ENCODE results near the gene GPC3.
A peak's percentile ranks its signal among the peaks of the same experiment; 100 is the strongest.
"Not testable (repeated sequence)": the region's sequence is repeated elsewhere in the genome, so short reads cannot be mapped to it uniquely, and the experiment has no call there.

GPC3 gene

GRCh38 chrX:133994576-133994975 is 9.2 kb upstream of the GPC3 start:
- DNase-seq: no peak

DNA sequence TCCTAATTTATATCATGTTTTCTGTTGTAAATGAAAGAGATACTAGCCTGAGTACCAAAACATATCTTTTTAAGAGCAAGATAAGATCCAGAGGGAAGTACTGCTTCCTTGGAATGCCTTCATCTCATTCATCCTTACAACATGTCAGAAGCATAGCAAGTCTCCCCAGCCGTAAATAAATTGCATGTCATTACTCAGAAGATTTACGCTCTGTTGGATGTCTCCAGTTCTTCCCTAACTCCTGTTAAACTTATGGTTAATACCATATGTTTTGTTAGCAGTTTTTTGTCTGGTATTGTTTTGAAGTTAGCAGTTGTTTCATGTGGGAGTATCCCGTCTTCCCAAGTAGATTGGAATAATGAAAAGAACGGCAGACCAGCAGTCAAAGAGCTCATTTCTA is 7.5 kb upstream of the GPC3 start:
- no peak for DNase-seq

DNA sequence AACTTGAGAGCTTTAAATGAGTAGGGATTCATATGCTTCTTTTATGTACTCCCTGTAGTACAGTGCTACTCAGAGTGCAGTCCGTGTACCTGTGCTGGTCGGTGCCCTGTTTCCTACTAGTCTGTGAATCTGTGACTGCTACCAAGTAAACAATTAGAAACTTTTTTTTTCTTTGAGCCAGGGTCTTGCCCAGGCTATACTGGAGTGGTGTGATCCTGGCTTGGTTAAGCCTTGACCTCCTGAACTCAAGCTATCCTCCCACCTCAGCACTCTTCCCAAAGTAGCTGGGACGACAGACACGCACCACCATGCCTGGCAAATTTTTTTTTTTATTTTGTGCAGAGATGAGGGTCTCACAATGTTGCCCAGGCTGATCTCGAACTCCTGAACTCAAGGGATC is 6.4 kb upstream of the GPC3 start:
- no peak for DNase-seq

GRCh38 chrX:133991057-133991456 is 5.7 kb upstream of the GPC3 start:
- DNase-seq: not testable (repeated sequence)

DNA sequence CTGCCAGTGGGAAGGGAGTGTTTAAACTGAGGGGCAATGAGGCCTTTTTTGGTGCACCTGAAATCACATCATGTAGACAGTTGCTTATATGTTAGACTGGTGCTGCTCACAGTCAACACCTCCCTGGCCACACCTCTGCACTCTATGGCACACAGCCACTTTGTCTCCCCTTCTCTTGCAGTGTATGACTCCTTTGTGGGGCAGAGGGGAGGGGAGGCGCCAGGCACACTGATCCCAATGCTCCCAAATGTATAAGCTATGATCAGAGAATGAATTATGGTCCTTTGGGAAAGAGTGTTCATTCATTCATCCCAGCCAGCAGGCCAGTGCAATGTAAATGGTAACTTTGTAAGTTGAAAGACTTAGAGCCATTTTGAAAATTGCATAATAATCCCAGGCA is 4.6 kb upstream of the GPC3 start:
- peak; percentile 35 for DNase-seq

DNA sequence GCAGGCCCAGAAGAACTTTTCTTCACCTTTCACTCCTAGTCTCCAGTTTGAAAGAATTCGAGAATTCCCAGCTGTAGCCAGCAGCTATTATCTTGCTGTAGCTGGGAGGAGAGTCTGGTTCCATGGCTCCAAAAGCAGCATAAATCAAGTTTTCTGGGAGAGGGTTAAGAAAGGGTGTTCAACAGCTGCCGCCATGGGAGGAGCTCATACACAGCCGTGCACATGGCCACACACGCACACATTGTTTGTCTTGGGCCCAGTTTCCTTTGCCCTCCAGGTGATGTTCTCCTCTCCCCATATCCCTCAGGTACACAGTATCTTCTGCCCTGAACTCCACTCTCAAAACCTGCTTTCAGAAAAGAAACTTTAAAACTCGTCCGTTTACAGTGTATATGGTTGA is 4.1 kb upstream of the GPC3 start:
- no peak for DNase-seq

GRCh38 chrX:133988010-133988409 is 2.6 kb upstream of the GPC3 start:
- no peak for DNase-seq

DNA sequence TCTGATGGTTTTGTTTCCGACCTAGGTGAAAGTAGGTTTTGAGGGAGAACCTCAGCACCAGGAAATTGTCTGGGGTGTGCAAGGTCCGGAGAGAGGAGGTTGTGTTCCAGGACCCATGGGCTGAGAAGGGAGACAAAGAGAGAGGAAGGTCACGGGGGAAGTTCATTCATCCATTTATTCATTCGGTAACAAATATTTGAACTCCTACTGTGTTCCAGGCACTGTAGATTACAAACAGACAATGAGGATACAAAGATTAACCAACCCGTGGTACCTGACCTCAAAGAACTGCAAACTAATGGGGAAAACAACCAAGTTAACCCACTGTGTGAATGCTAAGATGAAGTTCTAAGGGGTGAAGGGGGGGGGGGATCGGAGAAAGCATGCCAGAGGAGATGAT is 1.8 kb upstream of the GPC3 start:
- no peak for DNase-seq

DNA sequence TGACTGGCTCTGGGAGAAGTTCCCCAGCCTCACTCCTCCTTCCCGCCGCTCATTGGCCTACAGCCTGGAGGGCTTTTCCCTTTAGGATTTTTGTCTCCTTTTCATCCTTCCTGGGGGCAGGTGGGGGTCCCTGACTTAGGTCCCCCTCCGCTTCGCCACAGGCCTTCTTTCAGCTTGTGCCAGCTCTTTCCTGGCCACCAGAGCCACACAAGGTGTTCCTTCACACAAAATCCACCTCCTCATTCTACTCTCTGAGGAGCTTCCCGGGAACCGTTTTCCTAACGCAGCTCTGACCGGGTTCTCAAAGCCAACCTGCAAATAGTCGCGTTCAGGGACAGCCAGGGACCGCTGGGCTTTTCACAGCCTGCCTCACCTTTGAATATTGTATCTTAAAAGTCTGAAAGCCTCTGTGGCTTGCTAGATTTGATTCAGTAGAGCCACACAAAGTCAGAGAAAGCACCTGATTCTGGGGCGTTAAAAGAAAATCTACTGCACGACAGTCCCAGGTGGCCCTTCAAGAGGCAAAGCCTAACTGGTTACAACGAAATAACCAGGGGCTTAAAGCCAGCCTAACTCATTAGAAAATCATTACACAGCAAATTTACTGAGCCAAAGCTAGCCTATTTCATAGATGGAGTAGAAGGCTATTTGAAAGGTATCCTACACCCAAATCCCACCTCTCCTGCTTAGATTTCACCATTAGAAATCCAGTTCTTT is 731 bp upstream of the GPC3 start:
- no peak for DNase-seq

- DNase-seq: no peak
Observed at GRCh38 chrX:133984857-133985163, 584 bp downstream of the GPC3 start.

- peak; percentile 38 for DNase-seq
Observed at GRCh38 chrX:133983974-133984845, 1.2 kb downstream of the GPC3 start.

DNA sequence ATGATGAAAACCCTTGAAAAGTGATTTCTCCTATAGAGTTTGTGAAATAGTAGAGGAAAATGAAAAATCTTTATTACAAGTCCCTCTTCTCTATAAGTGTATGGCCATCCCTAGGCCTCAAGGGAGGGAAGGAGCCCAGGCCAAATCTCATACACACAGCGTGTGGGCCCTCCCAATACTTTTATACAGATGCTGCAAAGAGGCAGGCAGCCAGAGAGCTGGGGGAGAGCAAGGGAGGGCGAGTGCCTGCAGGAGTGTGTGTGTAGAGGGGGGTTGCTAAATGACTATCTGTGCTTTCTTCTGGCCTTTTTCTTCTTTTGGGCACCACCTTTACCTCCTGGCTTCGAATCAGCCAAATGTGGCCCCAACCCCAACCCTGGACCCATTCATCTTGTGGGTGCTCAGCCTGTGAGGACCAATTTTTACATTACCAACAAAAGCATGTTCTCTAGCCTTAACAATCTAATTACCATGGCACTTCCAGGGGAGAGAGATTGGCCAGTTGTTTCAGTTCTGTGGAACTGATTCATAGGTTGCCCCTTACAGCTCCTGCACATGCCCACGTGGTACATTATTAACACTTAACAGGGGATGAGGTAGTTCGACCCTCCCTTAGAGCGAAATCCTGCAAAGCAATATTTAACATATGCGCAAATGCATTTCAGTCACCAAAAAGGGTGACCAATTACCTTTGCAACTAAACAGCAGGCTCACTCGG is 2.0 kb downstream of the GPC3 start:
- peak; percentile 27 for DNase-seq

GRCh38 chrX:133981924-133982323 is 3.5 kb downstream of the GPC3 start:
- DNase-seq: no peak

- DNase-seq: no peak
Observed at GRCh38 chrX:133980832-133981588, 4.4 kb downstream of the GPC3 start.

GRCh38 chrX:133980406-133980805 is 5.0 kb downstream of the GPC3 start:
- no peak for DNase-seq

- DNase-seq: no peak
Observed at GRCh38 chrX:133979641-133980230, 5.7 kb downstream of the GPC3 start.

DNA sequence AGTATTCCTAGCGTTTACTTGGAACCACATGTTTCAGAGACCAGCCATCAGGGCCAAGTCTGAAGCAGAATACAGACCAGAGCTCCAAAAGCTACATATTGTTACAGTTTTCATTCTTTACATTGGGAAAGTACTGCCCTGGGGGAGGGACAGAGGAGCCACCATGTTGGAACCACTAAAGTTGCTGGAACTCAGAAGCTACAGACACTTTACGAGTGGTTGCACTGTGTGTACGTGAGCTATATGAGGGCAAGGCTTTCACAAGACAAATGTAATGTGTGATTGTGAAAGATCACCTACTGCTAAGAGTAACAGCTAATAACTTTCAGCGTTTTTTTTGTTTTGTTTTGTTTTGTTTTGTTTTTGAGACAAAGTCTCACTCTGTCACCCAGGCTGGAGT is 11.7 kb downstream of the GPC3 start:
- DNase-seq: no peak

DNA sequence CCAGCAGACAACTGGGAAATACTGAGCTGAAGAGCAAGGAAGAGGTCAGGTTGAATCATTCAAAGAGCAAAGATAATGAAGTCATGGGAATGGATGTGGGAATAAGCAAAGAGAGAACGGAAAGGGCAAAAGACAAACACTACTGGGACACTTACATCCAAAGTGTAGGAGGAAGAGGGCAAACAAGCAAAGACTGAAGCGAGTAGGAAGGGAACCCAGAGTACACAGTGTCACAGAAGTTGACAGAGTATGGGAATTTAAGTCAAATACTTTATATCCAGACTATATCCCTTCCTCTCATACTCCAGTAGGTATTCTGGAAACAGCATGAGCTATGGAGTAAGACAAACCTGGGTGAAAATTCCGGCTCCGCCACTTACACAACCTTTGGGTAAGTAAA is 12.5 kb downstream of the GPC3 start:
- no peak for DNase-seq

DNA sequence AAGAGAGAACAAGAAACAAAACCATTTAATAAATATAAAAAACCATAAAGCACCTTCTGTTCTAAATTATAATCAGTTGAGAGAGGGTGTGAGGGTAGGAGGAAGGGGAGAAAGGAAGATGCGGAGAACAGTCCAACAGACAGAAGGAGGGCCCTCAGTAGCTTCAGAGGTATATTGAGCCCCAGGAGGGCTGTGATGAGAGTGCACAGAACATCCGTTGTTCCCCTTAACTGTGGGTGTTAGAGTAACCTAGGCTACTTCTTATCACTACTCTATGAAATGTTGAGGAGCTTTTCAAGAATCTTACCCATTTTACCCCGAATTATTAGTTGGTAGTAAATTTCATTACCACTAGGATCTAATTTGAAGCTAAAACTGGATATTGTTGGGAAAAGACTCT is 13.8 kb downstream of the GPC3 start:
- no peak for DNase-seq

DNA sequence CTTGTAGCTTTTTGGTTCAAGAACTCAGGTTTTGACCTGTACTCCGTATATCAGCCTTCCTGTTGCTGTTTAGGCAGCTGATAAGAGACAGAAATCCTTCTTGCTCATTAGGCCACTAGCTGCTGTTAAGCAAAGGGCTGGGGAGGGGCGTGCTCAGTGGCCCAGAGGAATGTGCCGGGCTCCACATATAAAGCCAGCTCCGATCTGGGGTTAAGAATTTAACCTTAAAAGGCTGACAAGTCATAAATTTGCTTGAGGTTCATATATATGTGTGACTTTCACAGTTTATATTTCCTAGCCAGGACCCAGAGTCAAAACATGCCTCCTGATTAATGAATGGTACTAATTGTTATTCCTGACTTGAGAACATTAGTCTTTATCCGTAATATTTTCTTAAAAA is 15.3 kb downstream of the GPC3 start:
- DNase-seq: no peak

DNA sequence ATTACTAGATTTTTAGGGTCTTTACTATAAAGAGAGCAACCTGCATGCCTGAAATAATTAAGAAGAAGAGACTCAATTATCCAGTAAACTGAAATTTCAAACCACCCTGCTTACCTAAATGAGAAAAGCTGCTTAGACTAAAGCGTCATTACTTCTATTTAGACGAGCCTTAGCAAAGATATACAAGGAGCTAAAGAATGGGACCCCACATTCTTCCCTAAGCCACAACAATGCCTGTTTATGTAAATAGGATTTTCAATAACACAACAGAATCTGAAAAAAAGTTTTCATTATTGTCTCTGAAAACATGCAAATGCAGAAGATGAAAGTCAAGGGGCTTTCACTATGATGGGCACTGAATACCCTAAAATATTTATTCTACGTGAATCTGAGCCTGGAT is 16.2 kb downstream of the GPC3 start:
- no peak for DNase-seq

DNA sequence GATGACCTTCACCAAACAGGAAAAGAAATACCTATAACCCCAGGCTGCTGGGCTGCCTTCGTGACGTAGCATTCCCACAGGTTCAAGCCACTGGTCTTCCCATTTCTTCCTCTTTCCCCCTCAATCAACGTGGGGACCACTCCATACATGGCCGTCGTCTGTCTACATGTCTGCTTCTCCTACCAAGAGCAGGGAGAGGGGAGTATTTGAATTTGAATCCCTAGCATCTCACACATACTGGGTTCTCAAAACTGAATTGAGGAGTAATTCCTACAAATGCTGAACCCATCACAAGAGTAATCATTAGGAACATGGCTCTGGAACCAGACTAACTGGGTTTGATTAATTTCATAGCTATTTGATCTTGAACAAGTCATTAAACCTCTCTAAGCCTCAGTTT is 17.3 kb downstream of the GPC3 start:
- no peak for DNase-seq

DNA sequence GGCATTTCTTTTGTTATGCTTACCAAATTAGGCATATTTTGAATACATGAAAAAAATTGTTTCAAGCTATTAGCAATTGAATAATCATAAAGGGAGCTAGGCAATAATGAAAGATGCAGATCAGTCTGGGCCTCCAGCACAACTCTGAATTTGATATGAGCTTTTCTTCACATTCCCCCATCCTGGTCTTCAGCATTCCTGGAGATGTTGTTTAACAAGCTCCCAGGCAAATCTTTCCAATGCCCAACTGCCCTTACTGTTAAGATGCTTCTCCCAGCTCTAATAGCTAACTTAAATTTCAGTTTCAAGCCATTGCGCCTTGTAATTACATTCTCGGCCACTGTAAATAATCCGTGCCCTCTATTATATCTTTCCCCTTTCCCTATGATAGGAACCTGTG is 19.2 kb downstream of the GPC3 start:
- DNase-seq: no peak

Measured in left hindlimb (tissue), 1 donor.